Superior temporal gyrus (tissue), 1 donor: Measurements from ENCODE around the gene CHI3L2.
"Not testable (repeated sequence)": the region's sequence is repeated elsewhere in the genome, so short reads cannot be mapped to it uniquely, and the experiment has no call there.

Experiments used
- DNase-seq: peaks from one replicate; pipeline ENCODE4 v3.0.0-alpha.2; 2016; ENCODE audit errors: extremely low spot score

The CHI3L2 gene

GRCh38 chr1:111202366-111202706 lies 25.2 kb upstream of the CHI3L2 start:
- DNase-seq: no peak

GRCh38 chr1:111202707-111203623 lies 24.5 kb upstream of the CHI3L2 start:
- DNase-seq: no peak

GRCh38 chr1:111203681-111204200 lies 23.8 kb upstream of the CHI3L2 start:
- DNase-seq: no peak

- DNase-seq: no peak
Measured at GRCh38 chr1:111204201-111204982, 23.1 kb upstream of the CHI3L2 start.

GRCh38 chr1:111204983-111205713 lies 22.4 kb upstream of the CHI3L2 start:
- DNase-seq: no peak

GRCh38 chr1:111205714-111206050 lies 21.8 kb upstream of the CHI3L2 start:
- DNase-seq: no peak

GRCh38 chr1:111208921-111209320 lies 18.6 kb upstream of the CHI3L2 start:
- no peak for DNase-seq

GRCh38 chr1:111209622-111210021 lies 17.9 kb upstream of the CHI3L2 start:
- DNase-seq: no peak

GRCh38 chr1:111211921-111212320 lies 15.6 kb upstream of the CHI3L2 start:
- no peak for DNase-seq

GRCh38 chr1:111212634-111213335 lies 14.7 kb upstream of the CHI3L2 start:
- DNase-seq: no peak

GRCh38 chr1:111213412-111213811 lies 14.1 kb upstream of the CHI3L2 start:
- DNase-seq: no peak

GRCh38 chr1:111214074-111214801 lies 13.3 kb upstream of the CHI3L2 start:
- no peak for DNase-seq

GRCh38 chr1:111214884-111215283 lies 12.6 kb upstream of the CHI3L2 start:
- DNase-seq: no peak

- not testable (repeated sequence) for DNase-seq
Measured at GRCh38 chr1:111215285-111215684, 12.2 kb upstream of the CHI3L2 start.

GRCh38 chr1:111216751-111217150 lies 10.8 kb upstream of the CHI3L2 start:
- no peak for DNase-seq

- DNase-seq: no peak
Measured at GRCh38 chr1:111217183-111217910, 10.2 kb upstream of the CHI3L2 start.

GRCh38 chr1:111218701-111219556 lies 8.6 kb upstream of the CHI3L2 start:
- DNase-seq: no peak

GRCh38 chr1:111219557-111220286 lies 7.8 kb upstream of the CHI3L2 start:
- peak; percentile 25 for DNase-seq
